ENCODE measurements around the gene UHRF2.

DNA sequence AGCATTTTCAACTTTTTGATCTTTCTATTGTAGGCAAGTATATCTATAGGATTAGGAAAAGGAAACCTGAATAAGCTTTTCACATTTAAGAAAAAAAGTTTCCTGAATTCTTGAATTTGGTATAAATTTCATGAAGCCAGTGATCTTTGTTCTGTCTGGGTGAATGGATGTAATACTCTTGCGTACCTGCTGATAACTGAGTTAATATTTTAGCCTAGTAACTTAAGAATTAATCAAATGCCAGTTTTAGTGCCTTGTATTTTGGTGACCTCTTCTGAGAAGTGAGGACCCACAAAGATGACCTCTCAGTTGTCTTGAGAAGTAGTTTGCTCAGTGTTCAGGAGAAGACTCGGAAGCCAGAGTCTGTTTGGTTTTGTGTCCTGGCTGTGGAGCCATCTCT, 77.9 kb downstream of the UHRF2 start:
- no peak for TF ChIP-seq YY1 (IDR thresholded peaks at IDR 0.05; ENCODE audit: insufficient read depth, insufficient read length)
- no peak for TF ChIP-seq ZNF274 (IDR thresholded peaks at IDR 0.05; ENCODE audit: low read depth, low read length)
